H1 (cell line): ENCODE data around the gene RADX. TPM values are rescaled to one million over a fixed set of nuclear protein-coding genes. Genes with fewer than 3 reads are reported as not detected.

ENCODE experiments used
- CTCF ChIA-PET: fragments of 300-600 bp; sonication (Branson Sonifier 250); formaldehyde crosslinking; loops from one replicate; lab custom pipeline; 2021; ENCODE audit not compliant: partially characterized antibody; lab: Charles Lee
- POLR2A ChIA-PET: fragments of 300-600 bp; sonication (Branson Sonifier 250); formaldehyde crosslinking; loops from one replicate; lab custom pipeline; 2021; ENCODE audit warnings: inconsistent platforms; ENCODE audit not compliant: partially characterized antibody; lab: Charles Lee
- DNase-seq, 2 experiments: peaks; one replicate each; pipeline versions ENCODE4 v3.0.0 to v3.0.0-alpha.2; 2010 to 2022; ENCODE audit warnings: low spot score in 2 of 2, low read depth in 1 of 2, mixed read lengths in 1 of 2
- FAIRE-seq: peaks from 2 replicates; lab custom pipeline; 2011; peaks lifted over from hg19 to GRCh38; lab: Jason Lieb, UNC
- H2AFZ ChIP-seq: 2 replicates; pipeline ENCODE4 v1.8.1; 2012; ENCODE audit warnings: low read length, inconsistent platforms
- H2AK5ac ChIP-seq: 2 replicates; pipeline ENCODE4 v1.6.1; 2013; ENCODE audit warnings: low read depth, low read length
- H2BK120ac ChIP-seq: replicated peaks from 2 replicates; pipeline ENCODE3; 2013; ENCODE audit warnings: low read depth, low read length, inconsistent platforms
- H2BK12ac ChIP-seq: 2 replicates; pipeline ENCODE4 v1.6.1; 2013; ENCODE audit warnings: low read depth, low read length
- H2BK15ac ChIP-seq: 2 replicates; pipeline ENCODE4 v1.6.1; 2013; ENCODE audit warnings: low read length
- H2BK20ac ChIP-seq: 2 replicates; pipeline ENCODE4 v1.6.1; 2013; ENCODE audit warnings: low read length
- H2BK5ac ChIP-seq: 2 replicates; pipeline ENCODE4 v1.6.1; 2013; ENCODE audit warnings: low read depth, low read length
- H3K14ac ChIP-seq: 2 replicates; pipeline ENCODE4 v1.6.1; 2013; ENCODE audit warnings: inconsistent platforms; ENCODE audit not compliant: insufficient read length
- H3K18ac ChIP-seq: 2 replicates; pipeline ENCODE4 v1.6.1; 2013; ENCODE audit warnings: low read length; ENCODE audit errors: extremely low read depth
- H3K23ac ChIP-seq: 2 replicates; pipeline ENCODE4 v1.6.1; 2013; ENCODE audit warnings: inconsistent platforms; ENCODE audit not compliant: insufficient read length
- H3K23me2 ChIP-seq: 2 replicates; pipeline ENCODE4 v1.6.1; 2013; ENCODE audit warnings: low read depth, low read length
- H3K27ac ChIP-seq: 2 replicates; pipeline ENCODE4 v1.6.1; 2011; ENCODE audit warnings: low read depth, low read length, inconsistent platforms
- H3K27me3 ChIP-seq, 4 experiments: replicated peaks in 1 of 4; 1 replicate in 1 of 4; 2 replicates in 3 of 4; pipeline versions ENCODE4 v1.6.1 to v1.8.1; 2011 to 2013; ENCODE audit warnings: low read length in 3 of 4, mild to moderate bottlenecking in 3 of 4, inconsistent platforms in 2 of 4, mixed read lengths in 2 of 4, moderate library complexity in 1 of 4; ENCODE audit not compliant: control insufficient read depth in 3 of 4, insufficient read depth in 3 of 4; ENCODE audit errors: extremely low read depth in 1 of 4
- H3K36me3 ChIP-seq, 4 experiments: 2 replicates each; pipeline versions ENCODE4 v1.6.1 to v1.8.1; 2011 to 2013; ENCODE audit warnings: mild to moderate bottlenecking in 4 of 4, low read length in 3 of 4, moderate library complexity in 2 of 4, control low read depth in 1 of 4, inconsistent platforms in 1 of 4; ENCODE audit not compliant: insufficient read depth in 4 of 4, control insufficient read depth in 2 of 4
- H3K4ac ChIP-seq: replicated peaks from 2 replicates; pipeline ENCODE3; 2013; ENCODE audit warnings: low read length, low read depth, mixed read lengths, inconsistent platforms; ENCODE audit not compliant: insufficient read length
- H3K4me1 ChIP-seq, 4 experiments: replicated peaks in 1 of 4; 1 replicate in 1 of 4; 2 replicates in 3 of 4; pipeline versions ENCODE4 v1.6.1 to v1.8.1; 2011 to 2013; ENCODE audit warnings: low read length in 3 of 4, inconsistent platforms in 2 of 4, mixed read lengths in 1 of 4; ENCODE audit not compliant: insufficient read depth in 4 of 4, control insufficient read depth in 3 of 4
- H3K4me2 ChIP-seq, 2 experiments: 2 replicates each; pipeline versions ENCODE4 v1.6.1 to v1.8.1; 2011 to 2013; ENCODE audit warnings: low read depth in 2 of 2, low read length in 2 of 2, control low read depth in 1 of 2, inconsistent platforms in 1 of 2, mild to moderate bottlenecking in 1 of 2; ENCODE audit not compliant: insufficient read depth in 1 of 2
- H3K4me3 ChIP-seq, 4 experiments: fragments of 200-600, 300-600 bp in 1 of 4; sonication (generic), shearing (Covaris generic), sonication (Bioruptor Twin) in 1 of 4; 2 replicates each; pipeline versions ENCODE4 v1.5.1 to v1.8.1; 2011 to 2016; ENCODE audit warnings: low read length in 4 of 4, low read depth in 3 of 4, control low read depth in 2 of 4, inconsistent platforms in 2 of 4, mild to moderate bottlenecking in 2 of 4, mixed read lengths in 1 of 4, moderate library complexity in 1 of 4; ENCODE audit not compliant: insufficient read depth in 2 of 4; ENCODE audit errors: extremely low read depth in 1 of 4
- H3K56ac ChIP-seq: replicated peaks from 2 replicates; pipeline ENCODE3; 2013; ENCODE audit warnings: low read depth, mild to moderate bottlenecking, mixed read lengths, low read length, inconsistent platforms; ENCODE audit not compliant: insufficient read length
- H3K79me1 ChIP-seq: 2 replicates; pipeline ENCODE4 v1.6.1; 2013; ENCODE audit warnings: low read depth, low read length, control low read depth
- H3K79me2 ChIP-seq, 2 experiments: 2 replicates each; pipeline versions ENCODE4 v1.6.1 to v1.8.1; 2012 to 2013; ENCODE audit warnings: low read length in 2 of 2, mild to moderate bottlenecking in 2 of 2, inconsistent platforms in 1 of 2; ENCODE audit not compliant: insufficient read depth in 2 of 2, control insufficient read depth in 1 of 2
- H3K9ac ChIP-seq, 4 experiments: replicated peaks in 1 of 4; 1 replicate in 1 of 4; 2 replicates in 3 of 4; pipeline versions ENCODE4 v1.6.1 to v1.8.1; 2011 to 2013; ENCODE audit warnings: low read depth in 3 of 4, low read length in 3 of 4, control low read depth in 2 of 4, mild to moderate bottlenecking in 2 of 4, moderate library complexity in 2 of 4, inconsistent platforms in 1 of 4; ENCODE audit errors: extremely low read depth in 1 of 4
- H3K9me3 ChIP-seq, 2 experiments: 2 replicates each; pipeline versions ENCODE4 v1.6.1 to v1.8.1; 2012 to 2013; ENCODE audit warnings: mild to moderate bottlenecking in 2 of 2, moderate library complexity in 2 of 2, control low read depth in 1 of 2, inconsistent platforms in 1 of 2, low read depth in 1 of 2, low read length in 1 of 2, mixed read lengths in 1 of 2; ENCODE audit not compliant: insufficient read depth in 2 of 2
- H4K20me1 ChIP-seq, 2 experiments: replicated peaks in 1 of 2; 2 replicates each; pipeline versions ENCODE3 to v1.8.1; 2011 to 2013; ENCODE audit warnings: inconsistent platforms in 2 of 2, low read length in 2 of 2, mild to moderate bottlenecking in 1 of 2; ENCODE audit not compliant: insufficient read depth in 2 of 2, control insufficient read depth in 1 of 2
- H4K5ac ChIP-seq: 2 replicates; pipeline ENCODE4 v1.6.1; 2013; ENCODE audit warnings: low read length, low read depth, mixed read lengths, inconsistent platforms; ENCODE audit not compliant: insufficient read length
- H4K8ac ChIP-seq: 2 replicates; pipeline ENCODE4 v1.8.0; 2013; ENCODE audit warnings: mild to moderate bottlenecking, moderate library complexity, low read length, inconsistent platforms; ENCODE audit not compliant: insufficient read depth; ENCODE audit errors: extremely low read depth
- H4K91ac ChIP-seq: replicated peaks from 2 replicates; pipeline ENCODE3; 2013; ENCODE audit warnings: low read length, mixed read lengths, inconsistent platforms; ENCODE audit not compliant: insufficient read length
- CBX8 ChIP-seq: fragments of 300-800, 300-1000 bp; sonication (generic); IDR thresholded peaks from 2 replicates; pipeline ENCODE4 v1.7.1; 2016; ENCODE audit warnings: low read depth, low read length, borderline replicate concordance
- E2F6 ChIP-seq: IDR thresholded peaks from 2 replicates; pipeline ENCODE4 v1.6.1; 2012; ENCODE audit warnings: inconsistent platforms
- HDAC6 ChIP-seq: IDR thresholded peaks from one replicate; pipeline ENCODE4 v1.7.1; 2012; ENCODE audit warnings: low read depth, mild to moderate bottlenecking, inconsistent platforms, low read length, moderate library complexity
- MAFK ChIP-seq: IDR thresholded peaks from 2 replicates; pipeline ENCODE4 v1.6.1; 2012; ENCODE audit warnings: low read depth, mild to moderate bottlenecking, improper control_type of control experiment, low read length
- NRF1 ChIP-seq: IDR thresholded peaks from 2 replicates; pipeline ENCODE4 v1.6.1; 2011; ENCODE audit warnings: mild to moderate bottlenecking, low read depth, low read length, improper control_type of control experiment
- SIN3A ChIP-seq, 2 experiments: IDR thresholded peaks in 1 of 2; conservative IDR thresholded peaks in 1 of 2; 2 replicates each; pipeline ENCODE4 v1.6.1; 2011 to 2012; ENCODE audit warnings: low read length in 2 of 2, improper control_type of control experiment in 1 of 2, low read depth in 1 of 2, mild to moderate bottlenecking in 1 of 2
- SUZ12 ChIP-seq: fragments of 200-600 bp; sonication (generic); IDR thresholded peaks from 2 replicates; pipeline ENCODE4 v1.6.1; 2012; ENCODE audit warnings: mild to moderate bottlenecking, inconsistent platforms, low read length, moderate library complexity, mixed read lengths
- WGBS, 2 experiments: shearing (Covaris generic) in 1 of 2; methylation state at CpG; one replicate each; pipeline versions ENCODE4 v1.1.6 to v1.1.7; 2013 to 2015; ENCODE audit warnings: low lambda C conversion rate in 2 of 2, mixed read lengths in 2 of 2, inconsistent platforms in 1 of 2, low coverage in 1 of 2, missing lambda C conversion rate in 1 of 2; ENCODE audit not compliant: insufficient replicate concordance in 2 of 2, insufficient coverage in 1 of 2, insufficient read length in 1 of 2; ENCODE audit errors: extremely low coverage in 1 of 2, missing lambda C conversion rate in 1 of 2; 5-methylcytosine and 5-hydroxymethylcytosine counted together
- polyA plus RNA-seq, 7 experiments: library from polyadenylated mRNA; depleted of rRNA in 3 of 7; stranded (reverse) in 5 of 7; unstranded in 2 of 7; fragments of >200 nt in 5 of 7; fragments of 200-250 nt in 2 of 7; gene quantifications; 1 replicate in 5 of 7; 2 replicates in 1 of 7; 4 replicates in 1 of 7; pipeline versions ENCODE4 v1.2.1 to v1.2.3, GENCODE V29; 2011 to 2013; ENCODE audit warnings: missing spikeins in 2 of 7, mixed read lengths in 2 of 7
- total RNA-seq: library from RNA; stranded (reverse); fragmentation: NEBNext Ultra II Directional; extraction: Animal tissue kit (Norgen Biotek cat#: 25700); gene quantifications from 2 replicates; pipeline ENCODE4 v1.2.1, GENCODE V29; 2021

The RADX gene
- total and polyA plus RNA-seq, 2 of the 8 experiments (the other 6 are each of a cell fraction or from before 2014, with no cell fraction given): 1.7 to 4.5 TPM

- H3K4ac ChIP-seq: no peak overlapping the region
- no peak overlapping the region for H2BK120ac ChIP-seq
- H4K8ac ChIP-seq: no peak overlapping the region
- H3K14ac ChIP-seq: no peak overlapping the region
- H2BK12ac ChIP-seq: no peak overlapping the region
- H3K56ac ChIP-seq: no peak overlapping the region
- H2BK15ac ChIP-seq: no peak overlapping the region
- ChIA-PET POLR2A (no interaction called here), CTCF (interaction anchor here (0.6 to 0.7 kb wide), 2 partner anchors 21 to 122 kb away, joined by 3 read pairs; no protein-coding TSS in a partner anchor)
- no peak overlapping the region for H2AFZ ChIP-seq
- no peak for FAIRE-seq
- WGBS, 2 experiments: 90% methylated on average over 2 of the region's 2 CpGs; no CpG with 5 or more reads in 1 of the 2 experiments
- no peaks in the 10 kb centered on the region for H3K36me3 ChIP-seq
- no peak overlapping the region for H3K9ac ChIP-seq
- H3K79me1 ChIP-seq: no peaks in the 10 kb centered on the region
- H3K9me3 ChIP-seq: no peaks in the 10 kb centered on the region
- no peak overlapping the region for H3K23ac ChIP-seq
- H3K4me3 ChIP-seq: no peak overlapping the region
- H3K79me2 ChIP-seq: no peaks in the 10 kb centered on the region
- H3K4me2 ChIP-seq: no peak overlapping the region
- H3K27ac ChIP-seq: no peak overlapping the region
- TF ChIP-seq SIN3A (conservative IDR thresholded peaks at IDR 0.05 in 1 of 2, IDR thresholded peaks at IDR 0.05 in 1 of 2; ENCODE audit: low read depth in 1 of 2, low read length in 2 of 2) (no peak), E2F6 (no peak), NRF1 (no peak), SUZ12 (no peak), MAFK (no peak), CBX8 (no peak), HDAC6 (no peak)
- H4K91ac ChIP-seq: no peak overlapping the region
- no peak overlapping the region for H4K5ac ChIP-seq
- no peak overlapping the region for H2BK20ac ChIP-seq
- no peaks in the 10 kb centered on the region for H3K4me1 ChIP-seq
- no peak for DNase-seq
- H3K27me3 ChIP-seq: no peaks in the 10 kb centered on the region
- no peak overlapping the region for H2BK5ac ChIP-seq
- no peak overlapping the region for H3K18ac ChIP-seq
- no peaks in the 10 kb centered on the region for H3K23me2 ChIP-seq
- H2AK5ac ChIP-seq: no peak overlapping the region
- H4K20me1 ChIP-seq: no peaks in the 10 kb centered on the region
Observed at GRCh38 chrX:106599411-106599810, 12.4 kb upstream of the RADX start.
